Caki2 (cell line): ENCODE measurements around the gene SFSWAP. TPM values are rescaled to one million over a fixed set of nuclear protein-coding genes. Genes with fewer than 3 reads are reported as not detected.
"Not testable (repeated sequence)": the region's sequence is repeated elsewhere in the genome, so short reads cannot be mapped to it uniquely, and the experiment has no call there.

Experiments
- DNase-seq: peaks from one replicate; pipeline ENCODE4 v3.0.0-alpha.2; 2015; ENCODE audit warnings: low read depth
- in situ Hi-C: cut with HindIII; loops from 2 replicates; pipeline ENCODE4 v1.10.0; 2016; ENCODE audit warnings: low sequenced_read_pairs, low pct_unique_long_range_greater_than_20kb, mixed read lengths
- total RNA-seq: library from RNA; depleted of rRNA; stranded (reverse); fragments of >200 nt; shearing (Covaris generic); gene quantifications from 2 replicates; pipeline ENCODE4 v1.2.3, GENCODE V29; 2014; ENCODE audit warnings: low replicate concordance; rRNA removed

The SFSWAP gene
- total RNA-seq, result 17.4 and 18.1 TPM in 2 replicates

DNA sequence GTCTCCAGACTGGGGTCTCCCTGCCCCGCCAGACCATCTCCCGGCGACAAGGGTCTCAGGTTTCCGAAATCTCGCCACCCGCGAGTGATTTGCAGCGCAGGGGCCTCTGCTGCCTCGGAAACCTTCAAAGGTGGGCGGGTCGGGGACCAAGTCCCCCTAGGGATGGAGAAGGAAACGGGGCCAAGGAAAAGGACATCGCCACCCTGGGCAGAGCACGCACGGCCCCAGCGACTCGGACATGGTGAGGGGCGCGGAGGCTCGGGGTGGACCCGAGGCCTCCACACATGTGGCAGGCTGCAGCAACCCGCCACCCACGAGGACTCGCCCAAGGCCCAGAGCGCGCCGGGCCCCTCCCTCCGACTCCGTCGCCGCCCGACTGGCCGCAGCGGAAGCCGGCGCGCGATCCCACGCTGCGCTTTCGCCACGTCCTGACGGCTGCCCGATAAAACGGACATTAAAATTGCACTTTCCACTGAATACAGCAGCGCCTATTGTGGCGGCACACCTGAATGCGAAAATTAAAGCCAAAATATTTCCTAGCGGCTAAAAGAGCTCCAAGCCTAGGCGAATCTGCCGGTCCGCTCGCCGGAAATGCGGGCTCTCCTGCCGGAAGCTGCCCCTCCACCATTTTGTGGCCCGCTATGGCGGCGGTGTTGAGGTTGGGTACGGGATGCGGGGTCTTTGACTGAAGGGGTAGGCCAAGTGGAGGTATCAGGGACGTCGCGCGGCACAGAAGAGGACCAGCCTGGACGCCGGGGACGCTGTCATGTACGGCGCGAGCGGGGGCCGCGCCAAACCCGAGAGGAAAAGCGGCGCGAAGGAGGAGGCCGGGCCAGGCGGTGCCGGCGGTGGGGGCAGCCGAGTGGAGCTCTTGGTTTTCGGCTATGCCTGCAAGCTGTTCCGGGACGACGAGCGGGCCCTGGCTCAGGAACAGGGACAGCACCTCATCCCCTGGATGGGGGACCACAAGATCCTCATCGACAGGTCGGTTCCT lies at the start of gene SFSWAP:
SFSWAP (plus strand) TSS at position 627 of the 994 bp plus-strand sequence; CDS start at position 767, 140 bp downstream.
- peak; percentile 88 for DNase-seq
- in situ Hi-C loops, result no loop called here

DNA sequence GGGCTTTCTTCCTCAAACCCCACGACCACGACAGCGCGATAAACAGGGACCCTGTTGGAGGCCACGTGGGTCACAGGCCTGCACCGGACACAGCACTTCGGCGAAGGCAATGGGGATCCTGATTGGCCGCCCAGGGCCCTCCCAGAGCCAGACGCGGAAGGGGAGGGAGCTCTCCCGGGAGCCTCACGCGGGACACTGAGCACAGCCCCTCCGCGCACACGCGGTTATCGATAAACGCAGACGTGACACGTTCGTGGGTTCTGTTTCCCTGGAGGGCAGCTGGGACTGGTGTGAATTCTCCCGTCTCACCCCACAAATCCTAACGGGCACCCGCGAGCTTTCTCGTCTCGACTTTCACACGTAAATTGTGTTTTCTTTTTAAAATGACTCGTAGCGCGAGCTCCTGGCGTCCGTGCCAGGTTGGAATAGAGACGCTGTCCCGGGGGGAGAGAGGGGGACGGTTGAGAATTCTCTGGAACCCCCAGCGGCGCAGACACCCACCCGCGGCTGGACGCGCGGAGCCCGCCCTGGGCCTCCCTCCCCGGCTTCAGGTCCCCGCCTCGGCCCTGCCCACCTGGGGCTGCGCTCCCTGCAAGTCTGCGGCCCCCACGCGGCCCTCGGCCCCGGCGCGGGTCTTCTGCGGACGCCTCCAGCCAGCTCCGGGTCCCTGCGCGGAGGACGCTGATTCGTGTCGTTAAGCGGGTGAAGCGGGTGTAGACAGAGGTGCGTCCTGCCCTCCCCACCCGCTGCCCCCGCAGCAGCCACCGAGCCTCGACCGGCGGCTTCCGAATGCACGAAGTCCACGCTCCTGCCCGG lies 49.5 kb upstream of the SFSWAP start:
- in situ Hi-C loops, DNase-seq: not testable (repeated sequence)

DNA sequence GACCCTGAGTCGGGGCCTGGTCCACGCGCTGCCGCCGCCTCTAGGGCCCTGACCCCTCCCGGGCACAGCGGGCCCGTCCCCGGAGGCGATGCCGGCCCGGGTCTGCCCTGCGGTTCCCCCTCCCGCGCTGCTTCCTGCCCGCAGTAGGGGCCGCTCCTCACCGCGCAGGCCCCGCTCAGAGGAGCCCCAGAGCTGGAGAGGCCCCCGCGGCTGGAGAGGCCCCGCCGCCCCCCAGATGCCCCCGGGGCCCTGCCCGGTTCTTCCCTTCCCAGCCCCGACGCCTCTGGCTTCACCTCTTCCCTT lies 49.0 kb upstream of the SFSWAP start:
- DNase-seq, in situ Hi-C loops: not testable (repeated sequence)

DNA sequence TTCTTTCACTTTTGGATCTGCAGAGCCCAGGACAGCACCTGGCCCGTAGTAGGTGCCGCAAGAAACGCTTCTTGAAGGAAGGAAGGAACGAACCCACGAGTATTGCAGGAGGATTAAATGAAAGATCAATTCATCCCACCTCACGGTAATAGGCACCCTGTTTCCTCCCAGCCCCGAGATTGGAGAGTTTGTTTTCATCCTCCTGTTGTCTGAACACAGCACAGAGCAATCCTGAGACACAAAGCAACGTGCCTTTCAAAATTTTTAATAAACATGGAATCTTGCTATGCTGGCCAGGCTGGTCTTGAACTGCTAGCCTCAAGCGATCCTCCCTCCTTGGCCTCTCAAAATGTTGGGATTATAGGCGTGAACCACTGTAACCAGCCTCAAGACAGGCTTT lies 48.5 kb upstream of the SFSWAP start:
- in situ Hi-C loops, result not testable (repeated sequence)

DNA sequence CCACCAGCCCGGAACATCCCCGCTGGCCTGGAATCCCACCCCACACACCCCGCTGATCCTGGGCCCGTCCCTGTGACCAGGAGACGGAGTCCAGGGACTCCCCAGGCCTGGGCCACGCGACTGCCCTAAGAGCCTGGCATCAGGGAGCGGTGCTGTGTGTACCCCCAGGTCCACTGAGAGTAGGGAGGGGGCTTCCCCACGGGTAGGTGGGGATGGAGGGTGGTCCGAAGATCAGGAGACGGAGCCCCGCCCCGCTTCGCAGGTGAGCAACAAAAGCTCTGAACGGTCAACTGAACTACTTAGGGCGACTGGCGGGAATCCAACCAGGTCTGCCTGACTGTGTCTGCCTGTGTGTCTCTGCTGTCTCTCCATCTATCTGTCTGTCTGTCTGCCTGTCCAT lies 45.2 kb upstream of the SFSWAP start:
- in situ Hi-C loops, DNase-seq: not testable (repeated sequence)

More for the DNA sequence above, 48.5 kb upstream of the SFSWAP start:
- not testable (repeated sequence) for DNase-seq

DNA sequence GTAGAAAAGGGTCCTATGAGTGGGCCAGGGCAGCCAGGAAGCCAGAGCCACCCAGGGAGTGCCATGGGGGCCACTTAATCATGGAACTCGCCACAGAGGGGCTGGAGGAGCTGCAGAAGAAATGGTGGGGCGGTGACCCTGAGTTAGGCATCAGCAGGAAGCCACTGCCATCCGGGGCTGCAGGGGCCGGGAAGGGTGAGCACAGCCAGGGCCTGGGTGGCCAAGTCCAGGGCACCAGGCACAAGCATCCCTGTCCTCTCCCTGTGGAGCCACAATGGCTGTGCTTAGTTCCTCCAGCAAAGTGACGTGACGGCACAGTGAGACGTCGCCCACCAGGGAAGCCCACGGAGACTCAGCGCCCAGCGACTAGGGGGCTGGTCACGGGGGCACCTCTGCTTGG lies 44.4 kb upstream of the SFSWAP start:
- in situ Hi-C loops, result not testable (repeated sequence)

DNA sequence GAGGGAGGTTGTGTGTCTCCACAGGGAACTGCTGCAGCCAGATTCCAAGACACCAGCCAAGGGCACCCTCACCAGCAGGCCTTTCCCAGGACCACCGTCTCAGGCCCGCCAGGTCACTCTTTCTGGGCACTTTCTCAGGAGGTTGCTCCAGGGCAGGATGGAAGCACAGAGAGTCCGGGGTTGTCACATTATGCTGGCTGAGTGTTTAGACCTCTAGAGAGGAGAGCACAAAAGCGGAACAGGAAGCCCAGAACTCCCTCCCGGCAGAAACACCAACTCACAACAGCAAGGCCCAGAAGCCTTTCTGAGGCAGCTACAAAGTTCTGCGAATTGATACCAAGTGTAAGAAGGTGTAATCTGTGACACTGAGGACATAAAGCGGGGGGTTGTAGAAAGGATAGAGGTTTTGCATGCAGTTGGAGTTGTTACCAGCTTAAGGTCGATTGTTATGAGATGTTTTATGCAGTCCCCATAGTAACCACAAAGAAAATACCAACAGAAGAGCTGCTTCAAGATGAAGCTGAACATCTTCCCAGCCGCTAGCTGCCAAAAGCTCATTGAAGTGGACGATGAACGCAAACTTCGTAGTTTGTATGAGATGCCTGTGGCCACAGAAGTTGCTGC lies 43.8 kb upstream of the SFSWAP start:
- not testable (repeated sequence) for DNase-seq

More for the DNA sequence above, 44.4 kb upstream of the SFSWAP start:
- not testable (repeated sequence) for DNase-seq

DNA sequence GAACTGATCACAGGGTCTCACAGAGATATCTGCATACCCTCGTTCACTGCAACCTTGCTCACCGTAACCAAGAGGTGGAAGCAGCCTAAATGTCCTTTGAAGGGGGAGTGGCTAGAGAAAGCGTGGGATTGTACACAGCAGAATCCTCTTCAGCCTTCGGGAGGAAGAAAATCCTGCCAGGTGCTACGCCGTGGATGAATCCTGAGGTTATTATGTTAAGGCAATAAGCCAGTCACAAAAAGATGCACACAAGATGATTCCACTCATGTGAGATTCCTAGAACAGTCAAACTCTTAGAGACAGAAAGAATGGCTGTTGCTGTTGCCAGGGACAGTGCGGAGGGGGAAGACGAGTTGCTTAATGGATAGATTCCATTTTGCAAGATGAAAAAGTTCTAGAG lies 39.6 kb upstream of the SFSWAP start:
- in situ Hi-C loops, result no loop called here
- no peak for DNase-seq

More for the DNA sequence above, 43.8 kb upstream of the SFSWAP start:
- in situ Hi-C loops, result not testable (repeated sequence)

DNA sequence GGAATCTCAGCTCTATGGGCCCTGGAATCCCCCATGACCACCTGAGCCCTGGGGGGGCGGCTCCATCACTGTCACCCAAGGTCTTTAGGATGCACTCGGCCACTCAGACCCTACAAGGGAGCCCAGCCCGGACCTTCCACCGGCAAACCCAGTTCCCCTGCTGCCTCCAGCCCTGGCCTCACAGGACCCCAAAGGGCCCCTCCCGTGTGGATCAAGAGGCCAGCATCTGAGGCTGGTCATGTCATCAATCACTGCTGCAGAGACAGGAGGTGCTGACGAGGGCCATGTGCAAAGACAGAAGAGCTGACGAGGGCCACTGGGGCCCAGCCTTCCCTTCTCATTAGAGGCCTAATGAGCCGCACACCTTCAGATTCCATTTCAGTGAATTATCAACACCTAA lies 39.0 kb upstream of the SFSWAP start:
- DNase-seq, result no peak
- in situ Hi-C loops, result no loop called here

DNA sequence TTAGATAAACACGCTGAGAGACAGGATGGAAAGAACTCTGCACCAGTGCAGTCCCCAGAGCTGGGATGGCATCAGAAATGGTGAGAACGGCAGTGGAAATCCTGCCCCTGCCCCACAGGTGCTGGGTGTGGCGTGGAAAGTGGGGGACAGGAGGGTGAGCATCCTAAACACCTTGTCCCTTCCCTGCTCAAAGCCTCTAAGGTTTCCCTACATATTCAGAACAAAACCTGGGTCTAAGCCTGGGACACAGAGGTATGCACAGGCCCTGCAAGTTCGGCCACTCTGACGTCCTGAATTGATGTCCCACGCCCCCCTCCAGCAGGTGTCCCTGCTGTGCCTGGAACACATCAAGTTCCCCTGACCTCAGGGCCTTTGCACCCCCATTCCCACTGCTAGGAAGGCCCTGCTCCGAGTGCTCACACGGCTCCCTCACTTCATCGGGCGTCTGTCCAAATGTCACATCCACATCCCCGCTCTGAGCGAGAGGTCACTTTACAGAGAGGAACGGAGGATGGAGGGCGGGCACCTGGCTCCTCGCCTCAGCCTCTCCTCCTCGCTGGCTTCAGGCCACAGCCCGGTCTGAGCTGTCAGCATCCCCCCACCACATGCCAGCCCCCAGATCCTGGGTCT lies 38.5 kb upstream of the SFSWAP start:
- in situ Hi-C loops, result no loop called here
- DNase-seq, result no peak

DNA sequence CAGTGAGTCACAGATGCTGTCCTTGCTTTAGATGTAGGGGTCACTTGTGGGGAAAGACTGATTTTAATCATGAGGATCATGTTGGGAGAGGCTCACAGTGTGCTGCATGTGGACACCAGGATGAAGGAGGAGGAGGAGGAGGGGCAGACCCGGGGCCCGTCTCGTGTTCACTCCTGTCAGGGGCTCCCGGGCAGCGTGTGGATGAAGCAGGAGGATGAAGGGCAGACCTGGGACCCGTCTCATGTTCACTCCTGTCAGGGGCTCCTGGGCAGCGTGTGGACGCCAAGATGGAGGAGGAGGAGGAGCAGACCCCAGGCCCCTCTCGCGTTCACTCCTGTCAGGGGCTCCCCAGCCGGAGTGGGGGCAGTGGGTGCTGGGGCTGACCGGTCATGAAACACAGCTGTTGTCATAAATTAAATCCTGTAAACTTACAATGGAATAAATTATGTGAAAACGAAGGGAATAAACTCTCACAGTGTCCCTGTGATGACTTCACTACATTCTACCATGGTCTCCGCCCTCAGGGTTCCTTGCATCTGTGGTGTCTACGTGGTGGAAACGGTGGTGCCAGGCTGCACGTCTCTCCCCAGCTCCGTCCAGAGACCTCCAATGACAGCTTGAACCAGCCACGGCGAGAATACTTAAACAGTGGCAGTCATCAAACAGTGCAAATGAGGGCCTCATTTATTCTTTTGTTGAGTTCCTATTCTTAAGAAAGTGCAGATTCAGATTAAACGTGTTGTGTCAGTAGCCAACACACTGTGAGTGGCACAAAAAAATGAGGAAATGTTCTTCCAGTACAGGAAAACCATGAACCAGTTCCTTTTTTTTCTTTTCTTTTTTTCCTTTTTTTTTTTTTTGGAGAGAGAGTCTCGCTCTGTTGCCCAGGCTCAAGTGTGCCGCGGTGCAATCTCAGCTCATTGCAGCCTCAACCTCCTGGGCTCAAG lies 37.7 kb upstream of the SFSWAP start:
- no peak for DNase-seq
- in situ Hi-C loops, result no loop called here

DNA sequence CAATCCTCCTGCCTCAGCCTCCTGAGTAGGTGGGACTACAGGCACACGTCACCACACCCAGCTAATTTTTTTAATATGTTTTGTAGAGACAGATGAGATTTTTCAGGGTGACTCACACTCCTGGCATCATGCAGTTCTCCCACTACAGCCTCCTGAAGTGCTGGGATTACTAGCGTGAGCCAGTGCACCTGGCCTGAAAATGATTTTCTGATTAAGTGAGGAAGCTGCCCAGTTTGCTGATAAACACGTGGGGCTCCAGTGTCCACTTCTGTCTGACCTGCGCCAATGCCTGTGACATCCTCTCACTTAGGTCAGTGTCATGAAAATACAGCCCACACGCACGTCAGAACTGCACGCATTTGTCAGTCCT lies 37.0 kb upstream of the SFSWAP start:
- DNase-seq, result no peak
- in situ Hi-C loops, result no loop called here

DNA sequence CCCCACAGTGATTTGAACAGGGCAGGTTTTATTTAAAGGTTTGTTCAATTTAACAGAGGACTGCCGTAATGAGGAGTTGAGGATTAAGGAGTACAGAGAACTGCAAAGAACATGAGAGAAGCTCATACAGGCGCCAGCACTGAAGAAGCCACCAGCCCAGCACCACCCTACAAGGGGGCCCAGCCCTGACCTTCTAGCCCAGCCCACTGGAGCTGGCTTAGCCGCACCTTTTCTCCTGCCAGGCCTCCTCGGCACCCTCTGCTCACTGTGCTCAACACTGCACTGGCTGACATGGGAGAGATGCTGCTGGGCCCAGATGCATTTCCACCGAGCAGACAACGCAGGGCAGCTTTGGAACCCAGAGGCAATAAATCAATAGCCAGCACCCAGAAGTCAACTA lies 36.5 kb upstream of the SFSWAP start:
- in situ Hi-C loops, result no loop called here
- no peak for DNase-seq

DNA sequence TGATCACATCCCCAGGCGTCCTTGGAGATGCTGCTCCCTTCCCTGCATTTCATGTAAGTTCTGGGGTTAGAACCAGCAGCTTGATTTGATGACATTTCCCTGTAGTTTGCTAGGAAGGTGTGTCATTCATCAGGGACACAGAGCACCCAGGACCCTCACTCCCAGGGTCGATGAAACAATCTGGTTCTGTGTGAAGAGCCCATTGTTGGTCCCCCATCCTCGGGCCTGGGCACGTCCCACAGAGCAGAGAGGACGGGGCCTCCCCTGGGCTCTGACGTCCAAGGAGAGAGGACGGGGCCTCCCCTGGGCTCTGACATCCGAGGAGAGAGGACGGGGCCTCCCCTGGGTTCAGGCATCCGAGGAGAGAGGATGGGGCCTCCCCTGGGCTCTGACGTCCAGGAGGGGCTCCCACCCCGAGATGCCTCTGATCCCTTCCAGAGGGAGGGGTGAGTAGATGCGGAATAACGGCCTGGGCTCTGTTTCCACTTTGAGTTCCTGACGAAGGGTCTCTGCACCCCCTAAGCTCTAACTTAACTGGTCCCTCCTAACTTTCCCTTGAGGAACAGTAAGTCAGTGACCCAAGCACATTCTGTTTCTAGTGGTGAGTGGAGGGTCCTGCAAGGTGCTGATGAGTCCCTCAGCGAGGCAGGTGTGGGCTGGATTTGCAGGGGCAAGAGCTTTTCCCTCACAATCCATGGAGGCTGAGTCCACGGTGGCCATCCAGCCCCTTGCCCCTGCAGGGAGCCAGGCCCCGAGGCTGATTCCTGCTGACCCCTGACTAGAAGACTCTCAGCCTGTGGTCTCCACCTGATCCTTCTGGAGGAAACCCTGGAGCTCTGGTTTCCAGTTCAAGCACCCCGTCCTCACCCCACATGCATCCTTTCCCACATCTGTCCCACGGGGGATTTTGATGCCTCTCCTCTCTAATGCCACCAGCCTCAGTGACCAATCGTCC lies 35.5 kb upstream of the SFSWAP start:
- DNase-seq, result no peak

DNA sequence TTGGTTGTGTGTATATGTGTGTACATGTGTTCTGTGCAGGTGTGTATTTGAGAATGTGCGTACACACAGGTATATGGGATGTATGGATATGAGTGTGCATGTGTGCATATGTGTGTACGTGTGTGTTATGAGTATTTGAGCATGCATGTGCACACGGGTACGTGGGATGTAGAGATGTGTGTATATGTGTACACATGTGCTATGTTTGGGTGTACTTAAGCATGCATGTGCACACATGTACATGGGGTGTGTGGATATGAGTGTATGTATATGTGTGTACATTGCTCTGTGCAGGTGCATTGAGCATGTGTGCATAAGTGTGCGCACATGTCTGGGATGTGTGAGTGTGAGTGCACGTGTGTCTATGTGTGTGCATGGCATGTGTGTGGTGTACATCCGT lies 34.3 kb upstream of the SFSWAP start:
- in situ Hi-C loops, result no loop called here
- DNase-seq, result no peak

More for the DNA sequence above, 35.5 kb upstream of the SFSWAP start:
- in situ Hi-C loops, result no loop called here

DNA sequence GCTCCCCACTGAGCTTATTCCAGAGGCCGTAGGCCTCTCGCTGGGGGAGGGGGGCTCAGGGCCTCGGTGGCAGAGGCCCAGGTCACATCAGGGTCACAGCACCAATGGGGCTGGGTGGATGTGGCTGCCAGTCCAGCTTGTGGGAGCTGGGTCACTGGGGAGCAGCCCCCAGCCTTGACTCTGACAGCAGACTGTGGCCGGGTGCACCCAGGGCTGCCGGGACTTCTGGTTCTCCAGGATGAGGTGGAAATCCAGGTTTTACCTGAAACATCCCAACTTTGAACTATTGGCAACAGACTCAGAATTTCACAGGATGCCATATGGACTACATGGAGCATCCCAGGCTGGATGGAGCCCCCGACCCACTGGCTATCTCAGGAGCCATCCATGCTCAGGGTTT lies 33.8 kb upstream of the SFSWAP start:
- in situ Hi-C loops, DNase-seq: not testable (repeated sequence)
